Astrocyte of the hippocampus (primary cell): ENCODE results near the gene KREMEN2.

Source experiments
- DNase-seq: peaks from one replicate; pipeline ENCODE4 v3.0.0; 2011; ENCODE audit warnings: low read depth, low spot score

The KREMEN2 gene

DNA sequence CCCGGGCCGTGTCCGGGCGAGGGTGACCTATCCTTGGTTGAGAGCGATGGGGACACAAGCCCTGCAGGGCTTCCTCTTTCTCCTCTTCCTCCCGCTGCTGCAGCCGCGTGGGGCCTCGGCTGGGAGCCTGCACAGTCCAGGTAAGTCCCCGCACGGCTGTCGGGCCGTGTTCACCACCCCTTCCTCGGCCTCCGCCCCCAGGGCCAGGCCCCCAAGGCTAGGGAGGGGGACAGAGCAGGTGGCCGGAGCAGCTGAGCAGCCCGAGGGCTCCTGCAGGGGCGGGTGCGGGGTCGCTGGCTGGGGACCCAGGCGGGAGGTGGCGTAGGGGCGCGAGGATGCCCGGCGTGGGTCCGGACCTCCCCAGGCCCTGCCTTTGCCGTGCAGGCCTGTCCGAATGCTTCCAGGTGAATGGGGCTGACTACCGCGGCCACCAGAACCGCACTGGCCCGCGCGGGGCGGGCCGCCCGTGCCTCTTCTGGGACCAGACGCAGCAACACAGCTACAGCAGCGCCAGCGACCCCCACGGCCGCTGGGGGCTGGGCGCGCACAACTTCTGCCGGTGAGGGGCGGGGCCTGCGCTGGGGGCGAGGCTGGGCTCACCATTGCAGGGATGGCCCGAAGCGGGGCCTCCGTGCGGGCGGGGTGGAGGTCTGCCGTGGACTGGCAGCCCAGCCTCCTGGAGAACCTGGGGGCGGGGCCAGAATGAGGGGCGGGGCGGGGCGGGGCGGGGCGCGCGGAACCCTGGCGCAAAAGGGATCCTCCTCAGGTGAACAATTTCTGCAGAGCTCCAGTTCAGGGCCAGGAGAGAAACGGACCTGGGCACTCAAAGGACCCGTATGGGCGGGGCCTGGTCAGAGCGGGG, 631 bp downstream of the KREMEN2 start:
- peak; percentile 45 for DNase-seq

DNA sequence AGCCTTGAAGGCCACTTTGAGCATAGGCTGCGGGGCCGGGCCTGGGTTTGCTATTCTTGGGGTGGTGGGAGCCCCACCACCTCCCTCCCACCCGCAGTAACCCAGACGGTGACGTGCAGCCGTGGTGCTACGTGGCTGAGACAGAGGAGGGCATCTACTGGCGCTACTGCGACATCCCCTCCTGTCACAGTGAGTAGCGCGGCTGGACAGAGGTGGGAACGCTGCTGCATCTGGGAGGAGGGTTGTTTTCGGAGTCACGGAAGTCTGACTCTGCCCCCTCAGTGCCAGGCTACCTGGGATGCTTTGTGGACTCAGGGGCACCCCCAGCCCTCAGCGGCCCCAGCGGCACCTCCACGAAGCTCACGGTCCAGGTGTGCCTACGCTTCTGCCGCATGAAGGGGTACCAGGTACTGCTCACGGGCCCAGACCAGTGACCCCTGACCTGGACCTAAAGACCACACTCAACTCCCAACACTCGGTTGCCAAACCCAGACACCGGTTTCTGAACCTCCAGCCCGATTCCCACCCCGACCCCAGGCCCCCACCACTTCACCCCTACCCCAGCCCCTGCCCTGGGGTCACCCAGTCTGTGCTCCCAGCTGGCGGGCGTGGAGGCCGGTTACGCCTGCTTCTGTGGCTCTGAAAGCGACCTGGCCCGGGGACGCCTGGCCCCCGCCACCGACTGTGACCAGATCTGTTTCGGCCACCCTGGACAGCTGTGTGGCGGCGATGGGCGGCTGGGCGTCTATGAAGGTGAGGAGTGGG, 2.1 kb downstream of the KREMEN2 start:
- DNase-seq = no peak

GRCh38 chr16:2966808-2967191, 2.7 kb downstream of the KREMEN2 start:
- peak; percentile 33 for DNase-seq

GRCh38 chr16:2967211-2967631, 3.1 kb downstream of the KREMEN2 start:
- no peak for DNase-seq

DNA sequence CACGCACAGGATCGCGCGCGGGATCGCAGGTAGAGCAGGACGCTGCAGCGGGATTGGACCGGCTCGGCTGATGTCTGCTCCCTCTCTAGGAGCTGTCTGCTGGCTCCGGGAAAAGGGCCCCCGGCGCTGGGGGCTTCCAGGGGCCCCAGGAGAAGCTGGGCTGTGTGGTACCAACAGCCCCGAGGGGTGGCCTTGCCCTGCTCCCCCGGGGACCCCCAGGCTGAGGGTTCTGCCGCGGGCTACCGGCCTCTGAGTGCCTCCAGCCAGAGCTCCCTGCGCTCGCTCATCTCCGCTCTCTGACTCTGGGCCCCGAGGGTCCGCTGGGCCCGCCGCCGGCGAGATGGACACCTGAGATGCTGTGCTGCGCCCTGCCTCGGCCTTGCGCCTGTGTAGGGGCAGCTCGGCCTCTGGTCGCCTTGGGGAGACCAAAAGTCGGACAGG, 3.7 kb downstream of the KREMEN2 start:
- no peak for DNase-seq

DNA sequence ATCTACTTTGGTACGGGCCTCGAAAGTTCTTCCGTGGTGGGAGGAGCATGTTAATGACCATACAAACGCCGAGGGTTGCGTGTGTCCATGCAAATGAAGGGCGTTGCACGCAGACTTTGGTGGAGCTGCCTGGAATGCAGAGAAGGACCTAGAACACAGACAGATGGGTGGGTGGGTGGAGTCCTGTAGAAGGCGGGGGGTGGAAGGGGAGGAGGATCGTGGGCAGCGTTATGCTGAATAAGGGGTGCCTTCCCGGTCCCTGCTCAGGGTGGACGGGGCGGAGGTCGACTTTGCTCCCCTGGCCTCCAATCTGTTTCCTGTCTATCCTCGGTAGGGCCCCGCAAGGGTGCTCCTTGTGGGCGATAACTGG, 4.3 kb downstream of the KREMEN2 start:
- DNase-seq = no peak

DNA sequence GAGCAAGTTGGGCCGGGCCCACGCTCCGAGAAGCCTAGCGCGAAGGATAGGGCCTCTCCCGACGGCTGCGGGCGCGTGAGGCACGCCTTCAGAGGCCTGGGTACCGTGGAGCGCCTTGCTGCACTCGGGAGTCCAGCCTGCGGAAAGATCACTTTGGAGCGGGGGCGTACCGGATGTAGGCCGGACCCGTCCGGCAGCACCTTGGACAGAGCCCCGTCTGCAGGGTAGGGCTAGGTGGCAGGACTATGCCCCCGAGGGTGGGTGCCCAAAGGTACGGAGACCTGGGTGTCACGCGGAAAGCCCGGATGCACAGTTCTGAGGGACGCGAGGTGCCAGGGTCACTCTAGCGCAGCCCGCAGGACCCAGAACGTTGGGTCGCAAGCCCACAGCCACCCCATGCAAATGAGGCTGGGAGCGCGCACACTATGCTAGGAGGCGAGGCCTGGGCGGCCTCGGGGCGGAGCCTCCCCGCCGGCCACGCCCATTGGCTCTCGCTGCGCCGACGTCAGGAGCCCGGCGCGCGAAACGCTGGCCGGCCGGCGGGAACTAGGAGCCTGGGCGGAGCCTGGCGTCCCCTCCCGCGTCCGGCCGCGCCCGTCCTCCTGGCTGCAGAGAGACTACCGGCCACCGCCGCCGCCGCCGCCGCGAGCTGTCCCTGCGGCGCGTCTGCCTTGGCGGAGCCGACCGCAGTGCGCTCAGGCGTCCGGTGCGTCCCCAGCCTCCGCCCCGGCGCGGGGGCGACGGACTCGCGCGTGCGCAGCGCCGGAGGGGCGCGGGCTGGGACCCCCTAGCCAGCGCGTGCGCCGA, 4.9 kb downstream of the KREMEN2 start, which contains the start of gene PAQR4:
Gene PAQR4, plus strand, starts transcription at position 611 of the 807 bp plus-strand sequence. CDS start 327 bp downstream, outside the sequence.
- DNase-seq = peak; percentile 96

DNA sequence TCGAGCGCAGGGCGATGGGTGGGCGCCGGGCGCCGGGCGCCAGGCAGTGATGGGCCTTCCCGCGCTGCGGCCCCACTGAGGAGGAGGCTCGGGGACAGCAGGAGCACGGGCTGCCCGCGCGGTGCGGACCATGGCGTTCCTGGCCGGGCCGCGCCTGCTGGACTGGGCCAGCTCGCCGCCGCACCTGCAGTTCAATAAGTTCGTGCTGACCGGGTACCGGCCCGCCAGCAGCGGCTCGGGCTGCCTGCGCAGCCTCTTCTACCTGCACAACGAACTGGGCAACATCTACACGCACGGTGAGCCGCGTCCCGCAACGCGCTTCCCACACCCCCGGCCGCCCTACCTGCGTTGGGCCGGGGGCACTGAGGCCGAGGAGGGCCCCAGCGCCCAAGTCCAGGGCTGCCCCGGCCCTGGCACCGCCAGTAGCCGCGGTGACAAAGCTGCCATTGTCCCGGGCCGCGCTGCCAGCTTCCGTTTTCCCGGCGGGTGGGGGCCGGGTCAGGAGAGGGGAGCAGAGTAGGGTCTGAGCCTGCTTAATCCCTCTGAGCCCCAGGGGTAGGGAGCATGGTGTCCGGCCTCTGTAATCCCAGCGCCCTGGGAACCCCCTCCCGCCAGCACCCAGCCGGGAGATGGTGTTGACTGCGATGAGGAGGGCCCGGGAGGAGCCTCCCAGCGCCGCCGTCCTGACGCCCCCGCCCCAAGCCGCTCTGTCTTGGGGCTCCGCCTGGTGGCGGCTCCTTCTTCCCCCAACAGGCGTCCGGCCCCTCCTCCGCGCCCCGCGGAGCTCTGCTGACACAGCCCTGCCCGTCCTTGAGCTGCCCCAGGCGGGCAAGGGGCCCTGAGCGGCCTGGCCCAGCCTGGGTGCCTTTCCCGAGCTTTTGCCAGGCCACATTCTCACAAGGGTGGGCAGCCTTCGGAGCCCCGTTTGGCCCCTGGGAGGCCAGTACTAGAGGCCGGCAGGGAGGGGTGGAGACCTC, 5.8 kb downstream of the KREMEN2 start:
- peak; percentile 70 for DNase-seq

DNA sequence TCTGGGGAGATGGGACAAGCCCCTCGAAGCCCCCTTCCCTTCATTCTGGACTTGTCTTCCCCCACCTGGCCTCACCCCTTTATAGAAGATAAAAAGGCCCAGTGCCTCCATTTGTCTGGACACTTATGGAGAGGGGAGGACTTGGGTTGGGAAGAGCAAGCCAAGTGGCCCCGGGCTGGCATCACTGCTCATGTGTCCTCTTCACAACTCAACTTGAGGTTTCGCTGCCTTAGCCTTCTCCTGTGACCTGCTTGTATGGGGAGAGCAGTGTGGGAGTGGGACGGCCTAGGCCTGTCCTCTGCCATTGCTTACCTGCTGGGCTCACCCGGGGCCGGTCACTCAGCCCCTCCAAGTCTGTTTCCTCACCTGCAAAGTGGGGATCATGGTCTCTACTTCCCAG, 6.5 kb downstream of the KREMEN2 start:
- DNase-seq = no peak

- no peak for DNase-seq
Observed at GRCh38 chr16:2971134-2971984, 7.3 kb downstream of the KREMEN2 start.

- DNase-seq = peak; percentile 28
Observed at GRCh38 chr16:2971985-2972784, 8.1 kb downstream of the KREMEN2 start.

- DNase-seq = peak; percentile 44
Observed at GRCh38 chr16:2973093-2973492, 9.0 kb downstream of the KREMEN2 start.

GRCh38 chr16:2973605-2974318, 9.7 kb downstream of the KREMEN2 start:
- no peak for DNase-seq

- DNase-seq = no peak
Observed at GRCh38 chr16:2974319-2975056, 10.4 kb downstream of the KREMEN2 start.

DNA sequence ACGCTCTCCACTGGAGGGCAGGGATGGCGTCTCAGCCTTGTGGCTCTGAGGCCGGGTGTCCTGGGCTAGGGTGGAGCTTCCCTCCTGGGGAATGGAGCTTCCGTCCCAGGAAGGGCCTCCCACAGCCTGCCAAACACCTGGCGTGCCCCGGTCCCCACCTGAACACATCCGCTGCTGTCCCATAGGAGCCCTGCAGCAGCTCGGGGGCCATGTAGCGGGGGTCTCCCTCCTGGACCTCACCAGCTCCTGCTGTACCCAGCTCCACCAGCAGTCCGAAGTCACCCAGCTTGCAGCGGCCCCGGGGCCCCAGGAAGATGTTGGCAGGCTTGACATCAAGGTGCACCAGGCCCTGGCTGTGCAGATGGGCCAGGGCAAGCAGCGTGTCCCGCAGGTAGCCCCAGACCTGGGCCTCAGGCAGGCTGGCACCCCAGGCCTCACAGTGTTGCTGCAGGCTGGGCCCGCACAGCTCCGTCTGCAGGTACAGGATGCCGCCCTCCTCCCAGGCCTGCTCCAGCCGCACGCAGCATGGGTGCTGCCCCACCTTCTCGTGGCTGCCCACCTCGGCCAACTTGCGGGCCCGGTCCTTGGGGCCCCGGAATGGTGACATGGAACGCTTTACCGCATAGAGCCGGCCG, 11.2 kb downstream of the KREMEN2 start:
- no peak for DNase-seq

DNA sequence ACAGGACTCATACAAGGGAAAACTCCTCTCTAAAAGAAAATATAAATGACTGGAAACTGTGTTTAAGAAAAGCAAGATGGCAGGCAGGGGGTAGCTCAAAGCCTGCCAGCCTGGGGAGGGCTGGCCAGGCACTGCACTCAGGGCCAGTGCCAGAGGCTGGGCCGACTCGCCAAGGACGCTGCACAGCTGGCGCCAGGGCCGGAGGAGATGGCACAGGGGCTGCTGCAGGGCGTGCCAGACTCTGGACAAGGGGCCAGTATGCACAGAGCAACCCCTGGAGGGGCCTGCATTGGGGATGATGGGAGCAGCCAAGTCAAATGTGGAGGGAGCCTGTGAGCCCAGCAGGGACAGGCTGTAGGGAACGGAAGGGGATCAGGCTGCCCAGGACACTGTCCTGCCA, 12.1 kb downstream of the KREMEN2 start:
- no peak for DNase-seq

- no peak for DNase-seq
Observed at GRCh38 chr16:2976673-2977072, 12.6 kb downstream of the KREMEN2 start.
